NB4 (cell line): ENCODE results near the gene ZCCHC10.

Experiments
- MYC ChIP-seq: IDR thresholded peaks from 2 replicates; pipeline ENCODE4 v1.6.1; 2011; ENCODE audit warnings: low read depth, low read length
- POLR2A ChIP-seq: IDR thresholded peaks from 2 replicates; pipeline ENCODE4 v1.6.1; 2011; ENCODE audit warnings: mild to moderate bottlenecking; ENCODE audit not compliant: insufficient read length; ENCODE audit errors: extremely low read depth
- TF ChIP-seq, protein P1 (sequence below): IDR thresholded peaks from one replicate; pipeline ENCODE4 v1.5.1; 2012; ENCODE audit warnings: low read depth, low read length
- TF ChIP-seq, protein P2 (sequence below): IDR thresholded peaks from 2 replicates; pipeline ENCODE4 v1.6.1; 2011; ENCODE audit warnings: low read depth, low read length

DNA sequence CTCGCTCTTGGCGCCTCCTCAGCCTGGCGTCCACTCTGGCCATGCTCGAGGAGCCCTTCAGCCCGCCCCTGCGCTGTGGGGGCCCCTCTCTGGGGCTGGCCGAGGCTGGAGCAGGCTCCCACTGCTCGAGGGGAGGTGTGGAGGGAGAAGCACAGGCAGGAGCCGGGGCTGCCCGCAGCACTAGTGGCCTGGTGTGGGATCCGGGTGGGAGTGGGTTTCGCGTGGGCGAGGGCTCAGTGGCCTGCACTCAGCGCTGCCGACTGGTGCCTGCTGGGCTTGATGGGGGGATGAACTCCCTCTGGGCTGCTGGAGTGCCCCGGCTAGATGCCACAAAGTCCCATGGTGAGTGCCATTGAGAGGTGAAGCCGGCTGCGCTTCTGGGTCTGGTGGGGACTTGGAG lies 21.1 kb upstream of the ZCCHC10 start:
- TF ChIP-seq, protein P1, sequence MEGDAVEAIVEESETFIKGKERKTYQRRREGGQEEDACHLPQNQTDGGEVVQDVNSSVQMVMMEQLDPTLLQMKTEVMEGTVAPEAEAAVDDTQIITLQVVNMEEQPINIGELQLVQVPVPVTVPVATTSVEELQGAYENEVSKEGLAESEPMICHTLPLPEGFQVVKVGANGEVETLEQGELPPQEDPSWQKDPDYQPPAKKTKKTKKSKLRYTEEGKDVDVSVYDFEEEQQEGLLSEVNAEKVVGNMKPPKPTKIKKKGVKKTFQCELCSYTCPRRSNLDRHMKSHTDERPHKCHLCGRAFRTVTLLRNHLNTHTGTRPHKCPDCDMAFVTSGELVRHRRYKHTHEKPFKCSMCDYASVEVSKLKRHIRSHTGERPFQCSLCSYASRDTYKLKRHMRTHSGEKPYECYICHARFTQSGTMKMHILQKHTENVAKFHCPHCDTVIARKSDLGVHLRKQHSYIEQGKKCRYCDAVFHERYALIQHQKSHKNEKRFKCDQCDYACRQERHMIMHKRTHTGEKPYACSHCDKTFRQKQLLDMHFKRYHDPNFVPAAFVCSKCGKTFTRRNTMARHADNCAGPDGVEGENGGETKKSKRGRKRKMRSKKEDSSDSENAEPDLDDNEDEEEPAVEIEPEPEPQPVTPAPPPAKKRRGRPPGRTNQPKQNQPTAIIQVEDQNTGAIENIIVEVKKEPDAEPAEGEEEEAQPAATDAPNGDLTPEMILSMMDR = no peak
- TF ChIP-seq POLR2A (no peak), MYC (no peak)
- TF ChIP-seq, protein P2, sequence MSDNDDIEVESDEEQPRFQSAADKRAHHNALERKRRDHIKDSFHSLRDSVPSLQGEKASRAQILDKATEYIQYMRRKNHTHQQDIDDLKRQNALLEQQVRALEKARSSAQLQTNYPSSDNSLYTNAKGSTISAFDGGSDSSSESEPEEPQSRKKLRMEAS = no peak
